B cell (primary cell): Measurements from ENCODE around the gene FBXO48. TPM values are rescaled to one million over a fixed set of nuclear protein-coding genes. Genes with fewer than 3 reads are reported as not detected.
A peak's percentile ranks its signal among the peaks of the same experiment; 100 is the strongest.

Experiments
- ATAC-seq: fragments of 200-7000 bp; cut with Tn5 transposase; one replicate; pipeline ENCODE4 v1.10.0; 2021; ENCODE audit warnings: low read depth, mild to moderate bottlenecking, moderate number of reproducible peaks, moderate library complexity
- CTCF ChIA-PET: fragments of 350-600 bp; sonication (Branson Sonifier 250); formaldehyde crosslinking; loops from one replicate; lab custom pipeline; 2021; ENCODE audit warnings: antibody characterized with exemption, inconsistent platforms; lab: Charles Lee
- POLR2A ChIA-PET: fragments of 350-600 bp; sonication (Branson Sonifier 250); formaldehyde crosslinking; loops from one replicate; lab custom pipeline; 2021; ENCODE audit warnings: antibody characterized with exemption; lab: Charles Lee
- DNase-seq: peaks from one replicate; pipeline ENCODE4 v3.0.0; 2013
- H2AFZ ChIP-seq: 2 replicates; pipeline ENCODE4 v1.6.1; 2012; ENCODE audit warnings: mild to moderate bottlenecking, low read depth, low read length; ENCODE audit not compliant: insufficient read depth, poor library complexity, severe bottlenecking
- H3K27ac ChIP-seq, 2 donors: 1 replicate in 1 of 2; 2 replicates in 1 of 2; pipeline ENCODE4 v1.5.1; 2012 to 2013; ENCODE audit warnings: low read length in 2 of 2, mild to moderate bottlenecking in 2 of 2, moderate library complexity in 1 of 2
- H3K27me3 ChIP-seq, 4 experiments: fragments of 200-600 bp in 1 of 4; sonication (generic) in 1 of 4; replicated peaks in 1 of 4; 1 replicate in 2 of 4; 2 replicates in 2 of 4; pipeline versions ENCODE4 v1.6.1 to v1.7.0; 2013 to 2016; ENCODE audit warnings: low read length in 3 of 4, mild to moderate bottlenecking in 2 of 4, mixed read lengths in 1 of 4, moderate library complexity in 1 of 4; ENCODE audit not compliant: insufficient read depth in 4 of 4, control insufficient read depth in 3 of 4; ENCODE audit errors: control extremely low read depth in 1 of 4
- H3K36me3 ChIP-seq, 2 experiments: replicated peaks in 1 of 2; 1 replicate in 1 of 2; 2 replicates in 1 of 2; pipeline versions ENCODE4 v1.6.1 to v1.7.1; 2013; ENCODE audit warnings: low read length in 1 of 2; ENCODE audit not compliant: insufficient read depth in 2 of 2, control insufficient read depth in 1 of 2; ENCODE audit errors: control extremely low read depth in 1 of 2, extremely low read depth in 1 of 2
- H3K4me1 ChIP-seq, 2 donors: fragments of 200-600 bp in 1 of 2; sonication (generic) in 1 of 2; 1 replicate in 1 of 2; 2 replicates in 1 of 2; pipeline versions ENCODE4 v1.5.1 to v1.6.1; 2013 to 2017; ENCODE audit warnings: low read length in 2 of 2; ENCODE audit not compliant: control insufficient read depth in 2 of 2, insufficient read depth in 2 of 2
- H3K4me2 ChIP-seq: replicated peaks from 2 replicates; pipeline ENCODE3; 2012; ENCODE audit warnings: mild to moderate bottlenecking, low read depth, low read length; ENCODE audit not compliant: poor library complexity, severe bottlenecking
- H3K4me3 ChIP-seq, 5 experiments: fragments of 200-600 bp in 1 of 5; sonication (generic) in 1 of 5; 1 replicate in 3 of 5; 2 replicates in 2 of 5; pipeline versions ENCODE4 v1.5.1 to v1.7.0; 2011 to 2016; ENCODE audit warnings: low read length in 4 of 5, mild to moderate bottlenecking in 4 of 5, low read depth in 2 of 5, control low read depth in 1 of 5, moderate library complexity in 1 of 5; ENCODE audit not compliant: insufficient read depth in 1 of 5; ENCODE audit errors: control extremely low read depth in 1 of 5, extremely low read depth in 1 of 5
- H3K79me2 ChIP-seq: fragments of 200-600 bp; sonication (generic); one replicate; pipeline ENCODE4 v1.6.0; 2016; ENCODE audit warnings: low read length; ENCODE audit not compliant: control insufficient read depth, insufficient read depth
- H3K9ac ChIP-seq: fragments of 200-600 bp; sonication (generic); 2 replicates; pipeline ENCODE4 v1.6.1; 2017; ENCODE audit warnings: mild to moderate bottlenecking, low read length, moderate library complexity
- H3K9me3 ChIP-seq, 3 donors: one replicate each; pipeline versions ENCODE4 v1.6.1 to v1.7.1; 2013; ENCODE audit warnings: low read length in 2 of 3; ENCODE audit not compliant: control insufficient read depth in 2 of 3, insufficient read depth in 1 of 3; ENCODE audit errors: control extremely low read depth in 1 of 3
- H4K20me1 ChIP-seq: 2 replicates; pipeline ENCODE4 v1.6.0; 2012; ENCODE audit warnings: mild to moderate bottlenecking, low read length; ENCODE audit not compliant: insufficient read depth, control insufficient read depth, poor library complexity, severe bottlenecking
- H3K27ac Mint-ChIP-seq: one replicate; pipeline ENCODE4 v1.8.0; 2021; ENCODE audit warnings: mixed read lengths
- H3K27me3 Mint-ChIP-seq: one replicate; pipeline ENCODE4 v1.8.0; 2021; ENCODE audit warnings: mixed read lengths
- H3K4me1 Mint-ChIP-seq: one replicate; pipeline ENCODE4 v1.8.0; 2021; ENCODE audit warnings: mixed read lengths
- H3K4me3 Mint-ChIP-seq: one replicate; pipeline ENCODE4 v1.8.0; 2021; ENCODE audit warnings: mixed read lengths
- H3K9me3 Mint-ChIP-seq: one replicate; pipeline ENCODE4 v1.8.0; 2022; ENCODE audit warnings: mixed read lengths; ENCODE audit not compliant: insufficient read depth
- CTCF ChIP-seq: fragments of 200-600 bp; IDR thresholded peaks from one replicate; pipeline ENCODE4 v1.8.0; 2022; ENCODE audit warnings: antibody characterized with exemption, mild to moderate bottlenecking
- EZH2 ChIP-seq: IDR thresholded peaks from 2 replicates; pipeline ENCODE4 v1.6.1; 2012; ENCODE audit warnings: borderline replicate concordance, low read depth, mild to moderate bottlenecking, moderate library complexity, low read length; ENCODE audit not compliant: insufficient read depth, poor library complexity, severe bottlenecking
- WGBS: methylation state at CpG from one replicate; pipeline ENCODE4 v1.1.5; 2013; ENCODE audit warnings: missing lambda C conversion rate; ENCODE audit not compliant: insufficient coverage; 5-methylcytosine and 5-hydroxymethylcytosine counted together
- intact Hi-C: fragments of 100-400 bp; cut with micrococcal nuclease; formaldehyde crosslinking; loops from one replicate; pipeline ENCODE4 v1.10.0; 2022
- polyA plus RNA-seq: library from polyadenylated mRNA; depleted of rRNA; stranded (reverse); fragments of >200 nt; gene quantifications from 2 replicates; pipeline ENCODE4 v1.2.3, GENCODE V29; 2012
- total RNA-seq, 2 donors: library from RNA; stranded (reverse); fragments of 120-200 nt in 1 of 2; gene quantifications; 1 replicate in 1 of 2; 2 replicates in 1 of 2; pipeline versions ENCODE4 v1.2.3 to v1.2.4, GENCODE V29; 2013 to 2022

Gene FBXO48
- total and polyA plus RNA-seq, 2 donors (not counting 1 experiment from before 2014, with no cell fraction given): 1.5 to 3.2 TPM

GRCh38 chr2:68428746-68429145, 38.3 kb downstream of the FBXO48 start:
- H3K4me3 Mint-ChIP-seq: no peak overlapping the region
- no peak overlapping the region for H3K4me2 ChIP-seq
- peak overlapping the region in 1 of 2 donors; percentile 72 for H3K27ac ChIP-seq

GRCh38 chr2:68428126-68428525, 39.0 kb downstream of the FBXO48 start:
- no peaks in the 10 kb centered on the region for H3K9me3 Mint-ChIP-seq
- no peak overlapping the region for H3K4me3 ChIP-seq
- WGBS: 25% methylated on average over 1 of the region's 4 CpGs
- intact Hi-C loops: no loop called here
- DNase-seq (no peak), ATAC-seq (no peak)
- H4K20me1 ChIP-seq: no peaks in the 10 kb centered on the region
- H3K79me2 ChIP-seq: peaks cover 5% of the 10 kb centered on the region
- TF ChIP-seq EZH2: no peak
- no peak for TF ChIP-seq CTCF
- no peaks in the 10 kb centered on the region for H3K27me3 Mint-ChIP-seq
- no peak overlapping the region for H3K9ac ChIP-seq
- peak overlapping the region; percentile 91 for H3K27ac Mint-ChIP-seq
- no peaks in the 10 kb centered on the region for H3K27me3 ChIP-seq
- H2AFZ ChIP-seq: peak overlapping the region; percentile 27
- peak overlapping the region; percentile 50 for H3K4me2 ChIP-seq
- H3K4me1 Mint-ChIP-seq: peaks cover 41% of the 10 kb centered on the region
- peak overlapping the region; percentile 30 for H3K4me3 Mint-ChIP-seq
- peaks cover 58 to 66% of the 10 kb centered on the region in 2 donors for H3K4me1 ChIP-seq
- H3K9me3 ChIP-seq: peaks cover 0 to 17% (median 2%) of the 10 kb centered on the region in 3 donors
- peak overlapping the region in 1 of 2 donors; percentile 72 for H3K27ac ChIP-seq
- no peaks in the 10 kb centered on the region for H3K36me3 ChIP-seq
- ChIA-PET CTCF (interaction anchor here (1.1 to 5.7 kb wide), 6 partner anchors 9 to 136 kb away, joined by 3 to 39 read pairs (median 4); no protein-coding TSS in a partner anchor), POLR2A (no interaction called here)

More at GRCh38 chr2:68428746-68429145, 38.3 kb downstream of the FBXO48 start:
- no peaks in the 10 kb centered on the region for H3K9me3 Mint-ChIP-seq
- ChIA-PET CTCF (interaction anchor here (0.9 to 5.7 kb wide), 7 partner anchors 9 to 233 kb away, joined by 3 to 39 read pairs (median 3); no protein-coding TSS in a partner anchor), POLR2A (no interaction called here)
- TF ChIP-seq CTCF: no peak
- no peak for TF ChIP-seq EZH2
- no CpG with 5 or more reads among the region's 1 CpG for WGBS
- DNase-seq (no peak), ATAC-seq (no peak)
- Histone ChIP-seq H3K9ac (no peak overlapping the region), H3K36me3 (no peaks in the 10 kb centered on the region), H3K9me3 (peaks cover 0 to 19% (median 2%) of the 10 kb centered on the region in 3 donors), H3K79me2 (peaks cover 5% of the 10 kb centered on the region), H3K4me1 (peaks cover 52 to 60% of the 10 kb centered on the region in 2 donors), H4K20me1 (no peaks in the 10 kb centered on the region), H3K4me3 (no peak overlapping the region), H3K27me3 (no peaks in the 10 kb centered on the region), H2AFZ (no peak overlapping the region)
- H3K27me3 Mint-ChIP-seq: no peaks in the 10 kb centered on the region
- no peak overlapping the region for H3K27ac Mint-ChIP-seq
- intact Hi-C loops: no loop called here
- peaks cover 41% of the 10 kb centered on the region for H3K4me1 Mint-ChIP-seq
